GM23248 (cell line): ENCODE measurements around the gene CHI3L2. TPM values are rescaled to one million over a fixed set of nuclear protein-coding genes. Genes with fewer than 3 reads are reported as not detected.

Experiments used
- DNase-seq: peaks from one replicate; pipeline ENCODE4 v3.0.0-alpha.2; 2015
- H2AFZ ChIP-seq: fragments of 200-600 bp; sonication (generic); 2 replicates; pipeline ENCODE4 v1.6.1; 2016; ENCODE audit warnings: antibody characterized with exemption
- H3F3A ChIP-seq: fragments of 200-600 bp; sonication (generic); 2 replicates; pipeline ENCODE4 v1.6.1; 2016; ENCODE audit warnings: mild to moderate bottlenecking, antibody characterized with exemption, mixed run types; ENCODE audit not compliant: insufficient read depth
- H3K27ac ChIP-seq: fragments of 200-600 bp; sonication (generic); 2 replicates; pipeline ENCODE4 v1.5.1; 2016; ENCODE audit warnings: mild to moderate bottlenecking
- H3K27me3 ChIP-seq: fragments of 200-600 bp; sonication (generic); replicated peaks from 2 replicates; pipeline ENCODE4 v1.6.1; 2016; ENCODE audit warnings: mild to moderate bottlenecking; ENCODE audit not compliant: insufficient read depth
- H3K36me3 ChIP-seq: fragments of 200-600 bp; sonication (generic); 2 replicates; pipeline ENCODE4 v1.6.1; 2016; ENCODE audit warnings: low read depth, mild to moderate bottlenecking
- H3K4me1 ChIP-seq: fragments of 200-600 bp; sonication (generic); 2 replicates; pipeline ENCODE4 v1.6.1; 2016; ENCODE audit warnings: mild to moderate bottlenecking; ENCODE audit not compliant: insufficient read depth
- H3K4me2 ChIP-seq: fragments of 200-600 bp; sonication (generic); one replicate; pipeline ENCODE4 v1.6.1; 2016; ENCODE audit warnings: mild to moderate bottlenecking; ENCODE audit not compliant: unreplicated experiment
- H3K4me3 ChIP-seq: fragments of 200-600 bp; sonication (generic); 2 replicates; pipeline ENCODE4 v1.5.1; 2016; ENCODE audit warnings: mild to moderate bottlenecking
- H3K79me2 ChIP-seq: fragments of 200-600 bp; sonication (generic); 2 replicates; pipeline ENCODE4 v1.6.1; 2016; ENCODE audit warnings: mild to moderate bottlenecking; ENCODE audit not compliant: insufficient read depth
- H3K9ac ChIP-seq: fragments of 200-600 bp; sonication (generic); 2 replicates; pipeline ENCODE4 v1.6.1; 2016; ENCODE audit warnings: mild to moderate bottlenecking
- H3K9me2 ChIP-seq: fragments of 200-600 bp; sonication (generic); 2 replicates; pipeline ENCODE4 v1.6.1; 2016; ENCODE audit warnings: mixed run types, mild to moderate bottlenecking, moderate library complexity; ENCODE audit not compliant: insufficient read depth
- H3K9me3 ChIP-seq: fragments of 200-600 bp; sonication (generic); one replicate; pipeline ENCODE4 v1.6.1; 2017; ENCODE audit warnings: low read depth
- H4K20me1 ChIP-seq: fragments of 200-600 bp; sonication (generic); 2 replicates; pipeline ENCODE4 v1.6.0; 2016; ENCODE audit not compliant: insufficient read depth
- EZH2 ChIP-seq: fragments of 200-600 bp; sonication (generic); IDR thresholded peaks from 2 replicates; pipeline ENCODE4 v1.6.1; 2018; ENCODE audit warnings: antibody characterized with exemption, mild to moderate bottlenecking; ENCODE audit not compliant: insufficient read depth, poor library complexity, severe bottlenecking
- EZH2phosphoT487 ChIP-seq: fragments of 200-600 bp; sonication (generic); IDR thresholded peaks from 2 replicates; pipeline ENCODE4 v1.6.1; 2018; ENCODE audit warnings: antibody characterized with exemption, moderate library complexity, mild to moderate bottlenecking, low read depth; ENCODE audit not compliant: insufficient read depth
- WGBS, 2 experiments: methylation state at CpG; one replicate each; pipeline ENCODE4 v1.1.6; 2015 to 2017; ENCODE audit warnings: low lambda C conversion rate in 2 of 2, low coverage in 1 of 2; ENCODE audit errors: missing lambda C conversion rate in 2 of 2; 5-methylcytosine and 5-hydroxymethylcytosine counted together
- in situ Hi-C: fragments of 300-500 bp; cut with MboI; formaldehyde crosslinking; loops from 2 replicates; pipeline ENCODE4 v1.15.0; 2020
- polyA plus RNA-seq: library from polyadenylated mRNA; unstranded; fragments of >200 nt; fragmentation: Nextera tagmentation; extraction: Ambion mirVana; gene quantifications from 2 replicates; pipeline ENCODE4 v1.2.1, GENCODE V29; 2016
- total RNA-seq: library from RNA; depleted of rRNA; stranded (reverse); fragments of >200 nt; shearing (Covaris generic); gene quantifications from 2 replicates; pipeline ENCODE4 v1.2.3, GENCODE V29; 2014

The CHI3L2 gene
- total and polyA plus RNA-seq, 2 experiments from 2014 or later, result 0.55 TPM; not detected in 1

- no peaks in the 10 kb centered on the region for H3K4me1 ChIP-seq
- 14 to 38% methylated on average over 1 of the region's 1 CpG for WGBS, 2 experiments
- no peak overlapping the region for H3K9ac ChIP-seq
- H3K27me3 ChIP-seq, result no peaks in the 10 kb centered on the region; the same call in 1 of the 2 replicates
- no peaks in the 10 kb centered on the region for H4K20me1 ChIP-seq
- TF ChIP-seq EZH2 (no peak), EZH2phosphoT487 (no peak)
- no peak overlapping the region for H2AFZ ChIP-seq
- no peaks in the 10 kb centered on the region for H3K9me2 ChIP-seq
- H3K4me2 ChIP-seq, result no peak overlapping the region
- no peaks in the 10 kb centered on the region for H3K36me3 ChIP-seq
- H3K9me3 ChIP-seq, result no peaks in the 10 kb centered on the region
- no peak overlapping the region for H3K4me3 ChIP-seq
- peaks cover 7% of the 10 kb centered on the region for H3F3A ChIP-seq
- in situ Hi-C loops, result loop anchor here (25.0 kb wide), 1 partner anchor 553 kb away; the partner anchor contains the start of gene DDX20
- H3K79me2 ChIP-seq, result no peaks in the 10 kb centered on the region
- DNase-seq, result no peak
- no peak overlapping the region for H3K27ac ChIP-seq
Observed at GRCh38 chr1:111208921-111209320, 18.6 kb upstream of the CHI3L2 start.

- Histone ChIP-seq H3K36me3 (no peaks in the 10 kb centered on the region), H3K9me3 (no peaks in the 10 kb centered on the region), H4K20me1 (no peaks in the 10 kb centered on the region), H2AFZ (no peak overlapping the region), H3K27ac (no peak overlapping the region), H3K27me3 (no peaks in the 10 kb centered on the region; the same call in 1 of the 2 replicates), H3K9ac (no peak overlapping the region), H3K4me1 (no peaks in the 10 kb centered on the region), H3K4me3 (no peak overlapping the region), H3K79me2 (no peaks in the 10 kb centered on the region), H3K9me2 (no peaks in the 10 kb centered on the region), H3K4me2 (no peak overlapping the region), H3F3A (peaks cover 7% of the 10 kb centered on the region)
- in situ Hi-C loops, result loop anchor here (25.0 kb wide), 1 partner anchor 553 kb away; the partner anchor contains the start of gene DDX20
- DNase-seq, result no peak
- TF ChIP-seq EZH2, result no peak
- 59 to 65% methylated on average over 4 of the region's 4 CpGs for WGBS, 2 experiments
Observed at GRCh38 chr1:111209622-111210021, 17.9 kb upstream of the CHI3L2 start.

- Histone ChIP-seq H3K4me1 (no peaks in the 10 kb centered on the region), H3K27me3 (no peaks in the 10 kb centered on the region; the same call in 1 of the 2 replicates), H2AFZ (no peak overlapping the region), H3K4me3 (no peak overlapping the region), H3K27ac (no peak overlapping the region), H3K9me2 (no peaks in the 10 kb centered on the region), H3K9me3 (no peaks in the 10 kb centered on the region), H3F3A (no peaks in the 10 kb centered on the region), H4K20me1 (no peaks in the 10 kb centered on the region), H3K36me3 (no peaks in the 10 kb centered on the region), H3K79me2 (no peaks in the 10 kb centered on the region), H3K9ac (no peak overlapping the region), H3K4me2 (no peak overlapping the region)
- TF ChIP-seq EZH2phosphoT487, result no peak
- no peak for TF ChIP-seq EZH2
- in situ Hi-C loops, result loop anchor here (25.0 kb wide), 1 partner anchor 550 kb away; the partner anchor contains the start of gene DDX20
- 87 to 98% methylated on average over 1 of the region's 1 CpG for WGBS, 2 experiments
- no peak for DNase-seq
Observed at GRCh38 chr1:111211921-111212320, 15.6 kb upstream of the CHI3L2 start.

GRCh38 chr1:111212634-111213335 is 14.7 kb upstream of the CHI3L2 start:
- Histone ChIP-seq H3K36me3 (no peaks in the 10 kb centered on the region), H4K20me1 (no peaks in the 10 kb centered on the region), H3K9me3 (no peaks in the 10 kb centered on the region), H3K4me1 (no peaks in the 10 kb centered on the region), H2AFZ (no peak overlapping the region), H3K27me3 (no peaks in the 10 kb centered on the region; the same call in 1 of the 2 replicates), H3F3A (no peaks in the 10 kb centered on the region), H3K4me3 (no peak overlapping the region), H3K4me2 (no peak overlapping the region), H3K9ac (no peak overlapping the region), H3K27ac (no peak overlapping the region), H3K79me2 (no peaks in the 10 kb centered on the region), H3K9me2 (no peaks in the 10 kb centered on the region)
- TF ChIP-seq EZH2phosphoT487 (no peak), EZH2 (no peak)
- 76 to 79% methylated on average over 4 to 5 of the region's 5 CpGs for WGBS, 2 experiments
- in situ Hi-C loops, result loop anchor here (25.0 kb wide), 1 partner anchor 550 kb away; the partner anchor contains the start of gene DDX20
- DNase-seq, result no peak
